ENCODE results near the gene FMO2. TPM values are rescaled to one million over a fixed set of nuclear protein-coding genes. Genes with fewer than 3 reads are reported as not detected.

FMO2 gene
- polyA plus RNA-seq, 3 donors = not detected

GRCh38 chr1:171218661-171219060 lies 33.6 kb downstream of the FMO2 start:
- Histone ChIP-seq H3K9ac (ENCODE audit: insufficient read depth, low read length, poor library complexity, severe bottlenecking) (no peak overlapping the region), H3K4me3 (replicated peaks in 1 of 3; ENCODE audit: low read depth in 2 of 3, low read length in 3 of 3) (no peak overlapping the region), H3K79me2 (ENCODE audit: insufficient read depth, low read length) (no peaks in the 10 kb centered on the region), H3K36me3 (replicated peaks in 1 of 2; ENCODE audit: control insufficient read depth in 1 of 2, insufficient read depth in 2 of 2, low read length in 2 of 2) (no peaks in the 10 kb centered on the region), H3K4me2 (replicated peaks; ENCODE audit: extremely low read depth, low read length, poor library complexity, severe bottlenecking) (no peak overlapping the region), H2AFZ (ENCODE audit: insufficient read depth, low read depth, low read length, poor library complexity, severe bottlenecking) (no peak overlapping the region), H3K27ac (ENCODE audit: low read depth in 1 of 2, low read length in 2 of 2) (no peak overlapping the region), H3K27me3 (ENCODE audit: control insufficient read depth in 2 of 2, insufficient read depth in 2 of 2, low read length in 2 of 2) (no peaks in the 10 kb centered on the region), H4K20me1 (ENCODE audit: insufficient read depth, low read length) (no peaks in the 10 kb centered on the region), H3K9me3 (replicated peaks in 1 of 2; ENCODE audit: control insufficient read depth in 1 of 2, insufficient read depth in 1 of 2, low read length in 2 of 2) (no peaks in the 10 kb centered on the region), H3K4me1 (ENCODE audit: control insufficient read depth in 1 of 2, insufficient read depth in 2 of 2, low read length in 2 of 2) (peaks cover under 1 to 2% of the 10 kb centered on the region in 2 donors)
- Mint-ChIP-seq H3K27ac (no peak overlapping the region), H3K36me3 (peaks cover 0 to 3% of the 10 kb centered on the region in 2 donors), H3K4me3 (no peak overlapping the region), H3K4me1 (peaks cover under 1% of the 10 kb centered on the region), H3K27me3 (ENCODE audit: low read depth in 3 of 3) (peaks cover 0 to 3% (median 2%) of the 10 kb centered on the region in 3 donors), H3K9me3 (peaks cover 0 to 7% (median 2%) of the 10 kb centered on the region in 7 donors)
- WGBS (ENCODE audit: insufficient coverage) = no CpG with 5 or more reads among the region's 1 CpG
- no peak for DNase-seq
- intact Hi-C loops (cut with micrococcal nuclease) = no loop called here
- TF ChIP-seq CTCF (IDR thresholded peaks at IDR 0.05) = no peak

GRCh38 chr1:171219346-171220080 lies 34.4 kb downstream of the FMO2 start:
- Mint-ChIP-seq H3K27me3 (ENCODE audit: low read depth in 3 of 3) (peaks cover 0 to 3% (median 2%) of the 10 kb centered on the region in 3 donors), H3K4me1 (peaks cover 7% of the 10 kb centered on the region), H3K27ac (no peak overlapping the region), H3K36me3 (no peaks in the 10 kb centered on the region), H3K9me3 (peaks cover 0 to 7% (median 2%) of the 10 kb centered on the region in 7 donors), H3K4me3 (no peak overlapping the region)
- no peaks in the 10 kb centered on the region for H3K27me3 ChIP-seq (ENCODE audit: control insufficient read depth in 2 of 2, insufficient read depth in 2 of 2, low read length in 2 of 2)
- H3K9ac ChIP-seq (ENCODE audit: insufficient read depth, low read length, poor library complexity, severe bottlenecking) = no peak overlapping the region
- WGBS (ENCODE audit: insufficient coverage) = no CpG with 5 or more reads among the region's 2 CpGs
- H2AFZ ChIP-seq (ENCODE audit: insufficient read depth, low read depth, low read length, poor library complexity, severe bottlenecking) = no peak overlapping the region
- no peaks in the 10 kb centered on the region for H3K36me3 ChIP-seq (replicated peaks in 1 of 2; ENCODE audit: control insufficient read depth in 1 of 2, insufficient read depth in 2 of 2, low read length in 2 of 2)
- H3K27ac ChIP-seq (ENCODE audit: low read depth in 1 of 2, low read length in 2 of 2) = no peak overlapping the region
- intact Hi-C loops (cut with micrococcal nuclease) = no loop called here
- no peak for DNase-seq
- no peaks in the 10 kb centered on the region for H3K79me2 ChIP-seq (ENCODE audit: insufficient read depth, low read length)
- H3K4me3 ChIP-seq (replicated peaks in 1 of 3; ENCODE audit: low read depth in 2 of 3, low read length in 3 of 3) = no peak overlapping the region
- no peaks in the 10 kb centered on the region for H3K9me3 ChIP-seq (replicated peaks in 1 of 2; ENCODE audit: control insufficient read depth in 1 of 2, insufficient read depth in 1 of 2, low read length in 2 of 2)
- TF ChIP-seq CTCF (IDR thresholded peaks at IDR 0.05) = no peak
- H3K4me2 ChIP-seq (replicated peaks; ENCODE audit: extremely low read depth, low read length, poor library complexity, severe bottlenecking) = no peak overlapping the region
- no peaks in the 10 kb centered on the region for H4K20me1 ChIP-seq (ENCODE audit: insufficient read depth, low read length)
- H3K4me1 ChIP-seq (ENCODE audit: control insufficient read depth in 1 of 2, insufficient read depth in 2 of 2, low read length in 2 of 2) = peaks cover 7 to 8% of the 10 kb centered on the region in 2 donors
